ENCODE measurements around the gene CCL25.

GRCh38 chr19:8087876-8088275, 35.3 kb downstream of the CCL25 start:
- TF ChIP-seq POLR2A (IDR thresholded peaks at IDR 0.05; ENCODE audit: low read depth, low read length) (no peak), TAF1 (IDR thresholded peaks at IDR 0.05; ENCODE audit: borderline replicate concordance, low read depth, low read length) (no peak)
